Smooth muscle cell (in vitro differentiated cells): Measurements from ENCODE around the gene LZTFL1. TPM values are rescaled to one million over a fixed set of nuclear protein-coding genes. Genes with fewer than 3 reads are reported as not detected.

ENCODE experiments used
- DNase-seq: peaks from one replicate; lab custom pipeline; 2025; ENCODE audit not compliant: unreplicated experiment; lab: John Stamatoyannopoulos, UW
- H2AFZ ChIP-seq: fragments of 200-600 bp; sonication (generic); 2 replicates; pipeline ENCODE4 v1.6.0; 2016; ENCODE audit warnings: antibody characterized with exemption, low read depth, mild to moderate bottlenecking
- H3F3A ChIP-seq: fragments of 200-600 bp; sonication (generic); 2 replicates; pipeline ENCODE4 v1.6.0; 2017; ENCODE audit warnings: antibody characterized with exemption, low read depth
- H3K27ac ChIP-seq: fragments of 200-600 bp; sonication (generic); 2 replicates; pipeline ENCODE4 v1.5.1; 2016; ENCODE audit warnings: low read depth, mild to moderate bottlenecking
- H3K27me3 ChIP-seq: fragments of 200-600 bp; sonication (generic); 2 replicates; pipeline ENCODE4 v1.6.1; 2016; ENCODE audit warnings: low read depth, mild to moderate bottlenecking
- H3K36me3 ChIP-seq: fragments of 200-600 bp; sonication (generic); 2 replicates; pipeline ENCODE4 v1.5.1; 2016; ENCODE audit warnings: low read depth
- H3K4me1 ChIP-seq: fragments of 200-600 bp; sonication (generic); 2 replicates; pipeline ENCODE4 v1.5.1; 2016; ENCODE audit warnings: low read depth
- H3K4me2 ChIP-seq: fragments of 200-600 bp; sonication (generic); 2 replicates; pipeline ENCODE4 v1.6.0; 2016; ENCODE audit warnings: mild to moderate bottlenecking
- H3K4me3 ChIP-seq: fragments of 200-600 bp; sonication (generic); 2 replicates; pipeline ENCODE4 v1.5.1; 2016; ENCODE audit warnings: mild to moderate bottlenecking
- H3K79me2 ChIP-seq: fragments of 200-600 bp; sonication (generic); 2 replicates; pipeline ENCODE4 v1.6.0; 2016; ENCODE audit warnings: low read depth, mild to moderate bottlenecking
- H3K9ac ChIP-seq: fragments of 200-600 bp; sonication (generic); 2 replicates; pipeline ENCODE4 v1.6.0; 2016; ENCODE audit warnings: low read depth
- H3K9me3 ChIP-seq: fragments of 200-600 bp; sonication (generic); replicated peaks from 2 replicates; pipeline ENCODE4 v1.5.1; 2016; ENCODE audit warnings: low read depth
- H4K20me1 ChIP-seq: fragments of 200-600 bp; sonication (generic); 2 replicates; pipeline ENCODE4 v1.6.0; 2016; ENCODE audit warnings: low read depth
- CTCF ChIP-seq: fragments of 200-600 bp; sonication (generic); IDR thresholded peaks from 2 replicates; pipeline ENCODE4 v1.5.1; 2017; ENCODE audit warnings: borderline replicate concordance, mild to moderate bottlenecking, antibody characterized with exemption; ENCODE audit not compliant: insufficient read depth, poor library complexity, severe bottlenecking
- WGBS: methylation state at CpG from one replicate; pipeline ENCODE4 v1.1.7; 2016; ENCODE audit warnings: low lambda C conversion rate; 5-methylcytosine and 5-hydroxymethylcytosine counted together
- polyA plus RNA-seq: library from polyadenylated mRNA; unstranded; fragments of >200 nt; fragmentation: Nextera tagmentation; extraction: Ambion mirVana; gene quantifications from 2 replicates; pipeline ENCODE4 v1.2.1, GENCODE V29; 2016
- total RNA-seq: library from RNA; depleted of rRNA; stranded (reverse); fragments of >200 nt; gene quantifications from 2 replicates; pipeline ENCODE4 v1.2.3, GENCODE V29; 2014

LZTFL1 gene
- total and polyA plus RNA-seq, 2 experiments from 2014 or later = 8.6 to 29.4 TPM

GRCh38 chr3:45795882-45796765 lies 45.8 kb downstream of the LZTFL1 start, which contains the start of gene SLC6A20:
TSS of gene SLC6A20 (minus strand) at chr3:45796536. CDS start at chr3:45796419, 117 bp downstream.
- no peaks in the 10 kb centered on the region for H3K36me3 ChIP-seq
- H3K4me1 ChIP-seq = no peaks in the 10 kb centered on the region
- DNase-seq = no peak
- H3K9me3 ChIP-seq = no peaks in the 10 kb centered on the region
- no peaks in the 10 kb centered on the region for H3F3A ChIP-seq
- peak within 1 kb of the TSS; percentile 88 for H3K4me2 ChIP-seq
- no peak for TF ChIP-seq CTCF
- H3K27me3 ChIP-seq = peaks cover 63% of the 10 kb centered on the region
- 5% methylated on average over 66 of the region's 91 CpGs for WGBS
- no peaks in the 10 kb centered on the region for H3K79me2 ChIP-seq
- H4K20me1 ChIP-seq = no peaks in the 10 kb centered on the region
- peak within 1 kb of the TSS; percentile 49 for H3K4me3 ChIP-seq
- H3K27ac ChIP-seq = no peak within 1 kb of the TSS
- no peak within 1 kb of the TSS for H2AFZ ChIP-seq
- no peak within 1 kb of the TSS for H3K9ac ChIP-seq

- WGBS = 23% methylated on average over 14 of the region's 14 CpGs
Observed at GRCh38 chr3:45795509-45795881, 46.4 kb downstream of the LZTFL1 start.

GRCh38 chr3:45794660-45795059 lies 47.3 kb downstream of the LZTFL1 start:
- Histone ChIP-seq H3K79me2 (no peaks in the 10 kb centered on the region), H3K4me3 (no peak overlapping the region), H3K36me3 (no peaks in the 10 kb centered on the region), H3K4me2 (no peak overlapping the region), H3K9ac (no peak overlapping the region), H3K4me1 (no peaks in the 10 kb centered on the region), H3K9me3 (no peaks in the 10 kb centered on the region), H3K27me3 (peaks cover 61% of the 10 kb centered on the region), H4K20me1 (no peaks in the 10 kb centered on the region), H2AFZ (no peak overlapping the region), H3K27ac (no peak overlapping the region), H3F3A (no peaks in the 10 kb centered on the region)
- TF ChIP-seq CTCF = no peak
- WGBS = 93% methylated on average over 1 of the region's 1 CpG
- no peak for DNase-seq

More at GRCh38 chr3:45795509-45795881, 46.4 kb downstream of the LZTFL1 start:
- Histone ChIP-seq H2AFZ (no peak overlapping the region), H3K9ac (no peak overlapping the region), H3K9me3 (no peaks in the 10 kb centered on the region), H3F3A (no peaks in the 10 kb centered on the region), H3K79me2 (no peaks in the 10 kb centered on the region), H3K4me2 (peak overlapping the region; percentile 88), H3K27ac (no peak overlapping the region), H3K4me1 (no peaks in the 10 kb centered on the region), H3K36me3 (no peaks in the 10 kb centered on the region), H3K4me3 (peak overlapping the region; percentile 49), H3K27me3 (peaks cover 62% of the 10 kb centered on the region), H4K20me1 (no peaks in the 10 kb centered on the region)
- no peak for DNase-seq
- TF ChIP-seq CTCF = no peak
